Smooth muscle cell (in vitro differentiated cells): Measurements from ENCODE around the gene PTPRD. TPM values are rescaled to one million over a fixed set of nuclear protein-coding genes. Genes with fewer than 3 reads are reported as not detected.

Source experiments
- DNase-seq: peaks from one replicate; lab custom pipeline; 2025; ENCODE audit not compliant: unreplicated experiment; lab: John Stamatoyannopoulos, UW
- H2AFZ ChIP-seq: fragments of 200-600 bp; sonication (generic); 2 replicates; pipeline ENCODE4 v1.6.0; 2016; ENCODE audit warnings: antibody characterized with exemption, low read depth, mild to moderate bottlenecking
- H3F3A ChIP-seq: fragments of 200-600 bp; sonication (generic); 2 replicates; pipeline ENCODE4 v1.6.0; 2017; ENCODE audit warnings: antibody characterized with exemption, low read depth
- H3K27ac ChIP-seq: fragments of 200-600 bp; sonication (generic); 2 replicates; pipeline ENCODE4 v1.5.1; 2016; ENCODE audit warnings: low read depth, mild to moderate bottlenecking
- H3K27me3 ChIP-seq: fragments of 200-600 bp; sonication (generic); 2 replicates; pipeline ENCODE4 v1.6.1; 2016; ENCODE audit warnings: low read depth, mild to moderate bottlenecking
- H3K36me3 ChIP-seq: fragments of 200-600 bp; sonication (generic); 2 replicates; pipeline ENCODE4 v1.5.1; 2016; ENCODE audit warnings: low read depth
- H3K4me1 ChIP-seq: fragments of 200-600 bp; sonication (generic); 2 replicates; pipeline ENCODE4 v1.5.1; 2016; ENCODE audit warnings: low read depth
- H3K4me2 ChIP-seq: fragments of 200-600 bp; sonication (generic); 2 replicates; pipeline ENCODE4 v1.6.0; 2016; ENCODE audit warnings: mild to moderate bottlenecking
- H3K4me3 ChIP-seq: fragments of 200-600 bp; sonication (generic); 2 replicates; pipeline ENCODE4 v1.5.1; 2016; ENCODE audit warnings: mild to moderate bottlenecking
- H3K79me2 ChIP-seq: fragments of 200-600 bp; sonication (generic); 2 replicates; pipeline ENCODE4 v1.6.0; 2016; ENCODE audit warnings: low read depth, mild to moderate bottlenecking
- H3K9ac ChIP-seq: fragments of 200-600 bp; sonication (generic); 2 replicates; pipeline ENCODE4 v1.6.0; 2016; ENCODE audit warnings: low read depth
- H3K9me3 ChIP-seq: fragments of 200-600 bp; sonication (generic); replicated peaks from 2 replicates; pipeline ENCODE4 v1.5.1; 2016; ENCODE audit warnings: low read depth
- H4K20me1 ChIP-seq: fragments of 200-600 bp; sonication (generic); 2 replicates; pipeline ENCODE4 v1.6.0; 2016; ENCODE audit warnings: low read depth
- WGBS: methylation state at CpG from one replicate; pipeline ENCODE4 v1.1.7; 2016; ENCODE audit warnings: low lambda C conversion rate; 5-methylcytosine and 5-hydroxymethylcytosine counted together
- polyA plus RNA-seq: library from polyadenylated mRNA; unstranded; fragments of >200 nt; fragmentation: Nextera tagmentation; extraction: Ambion mirVana; gene quantifications from 2 replicates; pipeline ENCODE4 v1.2.1, GENCODE V29; 2016
- total RNA-seq: library from RNA; depleted of rRNA; stranded (reverse); fragments of >200 nt; gene quantifications from 2 replicates; pipeline ENCODE4 v1.2.3, GENCODE V29; 2014
- TF ChIP-seq, protein P1 (sequence below): fragments of 200-600 bp; sonication (generic); IDR thresholded peaks from 2 replicates; pipeline ENCODE4 v1.5.1; 2017; ENCODE audit warnings: borderline replicate concordance, mild to moderate bottlenecking, antibody characterized with exemption; ENCODE audit not compliant: insufficient read depth, poor library complexity, severe bottlenecking

PTPRD gene
- total and polyA plus RNA-seq, 2 experiments from 2014 or later: 6.5 to 61.0 TPM

GRCh38 chr9:9924376-9924775 is 688.4 kb downstream of the PTPRD start:
- no peak for DNase-seq
- Histone ChIP-seq H3K79me2 (no peaks in the 10 kb centered on the region), H3K4me1 (no peaks in the 10 kb centered on the region), H2AFZ (no peak overlapping the region), H3K36me3 (no peaks in the 10 kb centered on the region), H3K27ac (no peak overlapping the region), H3K9ac (no peak overlapping the region), H3F3A (no peaks in the 10 kb centered on the region), H4K20me1 (no peaks in the 10 kb centered on the region), H3K4me2 (no peak overlapping the region), H3K27me3 (peaks cover 4% of the 10 kb centered on the region), H3K4me3 (no peak overlapping the region), H3K9me3 (no peaks in the 10 kb centered on the region)
- WGBS: 92% methylated on average over 3 of the region's 3 CpGs
- TF ChIP-seq, protein P1, sequence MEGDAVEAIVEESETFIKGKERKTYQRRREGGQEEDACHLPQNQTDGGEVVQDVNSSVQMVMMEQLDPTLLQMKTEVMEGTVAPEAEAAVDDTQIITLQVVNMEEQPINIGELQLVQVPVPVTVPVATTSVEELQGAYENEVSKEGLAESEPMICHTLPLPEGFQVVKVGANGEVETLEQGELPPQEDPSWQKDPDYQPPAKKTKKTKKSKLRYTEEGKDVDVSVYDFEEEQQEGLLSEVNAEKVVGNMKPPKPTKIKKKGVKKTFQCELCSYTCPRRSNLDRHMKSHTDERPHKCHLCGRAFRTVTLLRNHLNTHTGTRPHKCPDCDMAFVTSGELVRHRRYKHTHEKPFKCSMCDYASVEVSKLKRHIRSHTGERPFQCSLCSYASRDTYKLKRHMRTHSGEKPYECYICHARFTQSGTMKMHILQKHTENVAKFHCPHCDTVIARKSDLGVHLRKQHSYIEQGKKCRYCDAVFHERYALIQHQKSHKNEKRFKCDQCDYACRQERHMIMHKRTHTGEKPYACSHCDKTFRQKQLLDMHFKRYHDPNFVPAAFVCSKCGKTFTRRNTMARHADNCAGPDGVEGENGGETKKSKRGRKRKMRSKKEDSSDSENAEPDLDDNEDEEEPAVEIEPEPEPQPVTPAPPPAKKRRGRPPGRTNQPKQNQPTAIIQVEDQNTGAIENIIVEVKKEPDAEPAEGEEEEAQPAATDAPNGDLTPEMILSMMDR: no peak

DNA sequence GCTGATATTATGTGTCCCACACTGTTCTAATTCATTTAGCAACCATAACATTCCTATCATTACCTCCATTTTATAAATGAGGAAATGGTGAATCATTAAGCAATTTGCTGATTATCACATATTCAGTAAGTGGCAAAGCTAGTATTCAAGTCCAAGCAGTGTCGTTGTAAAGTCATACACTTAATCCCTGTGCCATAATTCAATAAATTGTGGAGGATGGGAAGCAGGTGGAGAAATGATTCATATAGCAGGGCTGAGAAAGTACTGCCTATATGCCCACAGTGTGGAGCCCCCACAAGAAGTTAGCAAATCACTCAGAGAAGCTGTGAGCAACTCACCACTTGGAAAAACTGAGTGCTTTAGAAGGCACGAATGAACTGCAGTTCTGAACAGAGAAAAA is 691.0 kb downstream of the PTPRD start:
- no peak overlapping the region for H3K27ac ChIP-seq
- H4K20me1 ChIP-seq: no peaks in the 10 kb centered on the region
- TF ChIP-seq, protein P1: no peak
- 79% methylated on average over 2 of the region's 2 CpGs for WGBS
- no peaks in the 10 kb centered on the region for H3K36me3 ChIP-seq
- no peaks in the 10 kb centered on the region for H3K79me2 ChIP-seq
- no peaks in the 10 kb centered on the region for H3F3A ChIP-seq
- DNase-seq: no peak
- H2AFZ ChIP-seq: no peak overlapping the region
- no peak overlapping the region for H3K9ac ChIP-seq
- H3K4me3 ChIP-seq: no peak overlapping the region
- H3K27me3 ChIP-seq: peaks cover 4% of the 10 kb centered on the region
- no peaks in the 10 kb centered on the region for H3K9me3 ChIP-seq
- no peaks in the 10 kb centered on the region for H3K4me1 ChIP-seq
- no peak overlapping the region for H3K4me2 ChIP-seq

- WGBS: 68% methylated on average over 7 of the region's 7 CpGs
Measured at GRCh38 chr9:9920425-9921060, 692.3 kb downstream of the PTPRD start.

More at GRCh38 chr9:9920425-9921060, 692.3 kb downstream of the PTPRD start:
- Histone ChIP-seq H3K27me3 (peaks cover 4% of the 10 kb centered on the region), H3K4me2 (no peak overlapping the region), H3K9me3 (peaks cover 3% of the 10 kb centered on the region), H4K20me1 (no peaks in the 10 kb centered on the region), H3K9ac (no peak overlapping the region), H3K27ac (no peak overlapping the region), H2AFZ (no peak overlapping the region), H3K4me1 (no peaks in the 10 kb centered on the region), H3F3A (no peaks in the 10 kb centered on the region), H3K79me2 (no peaks in the 10 kb centered on the region), H3K36me3 (no peaks in the 10 kb centered on the region), H3K4me3 (no peak overlapping the region)
- TF ChIP-seq, protein P1: peak; percentile 16
- no peak for DNase-seq
